A549 (cell line): Measurements from ENCODE around the gene GNPDA2. TPM values are rescaled to one million over a fixed set of nuclear protein-coding genes. Genes with fewer than 3 reads are reported as not detected.
A peak's percentile ranks its signal among the peaks of the same experiment; 100 is the strongest.

ENCODE experiments used
- ATAC-seq, 2 experiments: fragments of 200-7000 bp in 1 of 2; fragments of >200 bp in 1 of 2; cut with Nextera tagmentation in 1 of 2; cut with Tn5 transposase in 1 of 2; 3 replicates each; pipeline versions ENCODE4 v1.8.0 to v1.9.1; 2018 to 2020; ENCODE audit warnings: mild to moderate bottlenecking in 1 of 2, moderate library complexity in 1 of 2
- CTCF ChIA-PET: fragments of 300-600 bp; sonication (Branson Sonifier 250); formaldehyde crosslinking; extraction: SDS; loops from one replicate; lab custom pipeline; 2021; ENCODE audit warnings: antibody characterized with exemption, inconsistent platforms; lab: Yijun Ruan, JAX
- POLR2A ChIA-PET: fragments of 350-600 bp; formaldehyde crosslinking; extraction: SDS; loops from one replicate; lab custom pipeline; 2021; ENCODE audit warnings: antibody characterized with exemption, inconsistent platforms; lab: Yijun Ruan, JAX
- DNase-seq, 2 experiments: peaks; one replicate each; pipeline versions ENCODE4 v3.0.0 to v3.0.0-alpha.2; 2011 to 2016; ENCODE audit warnings: low read depth in 1 of 2, low spot score in 1 of 2
- FAIRE-seq: peaks from 2 replicates; lab custom pipeline; 2011; peaks lifted over from hg19 to GRCh38; lab: Jason Lieb, UNC
- H3K27ac ChIP-seq, 2 experiments: fragments of >200 bp; sonication (Bioruptor Twin); formaldehyde crosslinking; 3 replicates each; pipeline ENCODE4 v1.5.1; 2016 to 2017
- H3K4me1 ChIP-seq: fragments of >200 bp; sonication (Bioruptor Twin); formaldehyde crosslinking; 3 replicates; pipeline ENCODE4 v1.6.1; 2016
- H3K4me2 ChIP-seq: fragments of >200 bp; sonication (Bioruptor Twin); formaldehyde crosslinking; 3 replicates; pipeline ENCODE4 v1.6.1; 2016
- H3K4me3 ChIP-seq: fragments of >200 bp; sonication (Bioruptor Twin); formaldehyde crosslinking; 3 replicates; pipeline ENCODE4 v1.5.1; 2016
- H3K9me3 ChIP-seq: fragments of >200 bp; sonication (Bioruptor Twin); formaldehyde crosslinking; 3 replicates; pipeline ENCODE4 v1.6.1; 2016
- BHLHE40 ChIP-seq: IDR thresholded peaks from 2 replicates; pipeline ENCODE4 v1.6.1; 2012; ENCODE audit warnings: low read depth, low read length, inconsistent platforms
- EHMT2 ChIP-seq: fragments of 200-600 bp; sonication (generic); IDR thresholded peaks from 2 replicates; pipeline ENCODE4 v1.6.1; 2016; ENCODE audit warnings: antibody characterized with exemption, low read depth, mild to moderate bottlenecking, moderate library complexity
- FOSB ChIP-seq: fragments of 250-450 bp; sonication (Bioruptor Pico); IDR thresholded peaks from 2 replicates; pipeline ENCODE4 v1.5.0; 2020; ENCODE audit warnings: mild to moderate bottlenecking, moderate library complexity
- HOXA7 ChIP-seq: fragments of 250-450 bp; sonication (Bioruptor Pico); IDR thresholded peaks from 2 replicates; pipeline ENCODE4 v1.5.0; 2020; ENCODE audit warnings: mild to moderate bottlenecking, moderate library complexity
- JUNB ChIP-seq: fragments of >200 bp; sonication (Bioruptor Twin); formaldehyde crosslinking; IDR thresholded peaks from 2 replicates; pipeline ENCODE4 v1.6.1; 2016
- KDM1A ChIP-seq: fragments of 200-600 bp; sonication (generic); IDR thresholded peaks from 2 replicates; pipeline ENCODE4 v1.6.1; 2016; ENCODE audit warnings: low read depth, mild to moderate bottlenecking
- MAFK ChIP-seq: fragments of 450-650 bp; IDR thresholded peaks from 2 replicates; pipeline ENCODE4 v1.6.1; 2014; ENCODE audit not compliant: partially characterized antibody
- NFE2L2 ChIP-seq: fragments of 150-350 bp; conservative IDR thresholded peaks from 2 replicates; pipeline ENCODE4 v1.6.1; 2014; ENCODE audit warnings: low read length
- NPAS2 ChIP-seq: fragments of 250-450 bp; sonication (Bioruptor Pico); IDR thresholded peaks from 2 replicates; pipeline ENCODE4 v1.8.0; 2022; ENCODE audit warnings: mild to moderate bottlenecking, moderate library complexity, borderline replicate concordance
- NR3C1 ChIP-seq: fragments of >200 bp; sonication (Bioruptor Twin); formaldehyde crosslinking; IDR thresholded peaks from 3 replicates; pipeline ENCODE4 v1.6.1; 2017
- POLR2A ChIP-seq: IDR thresholded peaks from 2 replicates; pipeline ENCODE4 v1.6.1; 2012; ENCODE audit warnings: mild to moderate bottlenecking, low read length
- POLR2AphosphoS2 ChIP-seq: conservative IDR thresholded peaks from 2 replicates; pipeline ENCODE4 v1.6.1; 2012; ENCODE audit warnings: low read length, improper control_type of control experiment, inconsistent platforms
- RAD21 ChIP-seq, 2 experiments: fragments of >200 bp in 1 of 2; sonication (Bioruptor Twin) in 1 of 2; formaldehyde crosslinking in 1 of 2; IDR thresholded peaks in 1 of 2; conservative IDR thresholded peaks in 1 of 2; 2 replicates in 1 of 2; 3 replicates in 1 of 2; pipeline ENCODE4 v1.6.1; 2012 to 2018; ENCODE audit warnings: inconsistent platforms in 1 of 2
- RARB ChIP-seq: fragments of 250-450 bp; sonication (Bioruptor Pico); IDR thresholded peaks from 2 replicates; pipeline ENCODE4 v1.8.0; 2021; ENCODE audit warnings: mild to moderate bottlenecking, moderate library complexity
- RFX5 ChIP-seq: fragments of 450-650 bp; IDR thresholded peaks from 2 replicates; pipeline ENCODE4 v1.7.1; 2014; ENCODE audit warnings: antibody characterized with exemption, mild to moderate bottlenecking, moderate library complexity
- RNF2 ChIP-seq: fragments of 200-600 bp; sonication (generic); IDR thresholded peaks from 2 replicates; pipeline ENCODE4 v1.6.1; 2016; ENCODE audit warnings: low read depth, mild to moderate bottlenecking, antibody characterized with exemption, moderate library complexity, borderline replicate concordance
- SMC3 ChIP-seq: fragments of >200 bp; sonication (Bioruptor Twin); formaldehyde crosslinking; IDR thresholded peaks from 3 replicates; pipeline ENCODE4 v1.6.1; 2018; ENCODE audit warnings: inconsistent platforms
- TP53 ChIP-seq: fragments of 250-450 bp; sonication (Bioruptor Pico); IDR thresholded peaks from 2 replicates; pipeline ENCODE4 v1.5.0; 2021; ENCODE audit warnings: mild to moderate bottlenecking, moderate library complexity
- ZFP36 ChIP-seq: fragments of 450-650 bp; IDR thresholded peaks from 2 replicates; pipeline ENCODE4 v1.6.1; 2014; ENCODE audit warnings: borderline replicate concordance; ENCODE audit not compliant: partially characterized antibody
- WGBS: methylation state at CpG from one replicate; pipeline ENCODE4 v1.1.6; 2017; ENCODE audit errors: missing lambda C conversion rate; 5-methylcytosine and 5-hydroxymethylcytosine counted together
- polyA plus RNA-seq, 4 experiments: library from polyadenylated mRNA; depleted of rRNA in 3 of 4; stranded (reverse); fragments of >200 nt; fragmentation: RNase III in 1 of 4; extraction: RNeasy Plus Mini Kit Qiagen cat#74134 plus additional on column Dnase treatment in 1 of 4; gene quantifications; 2 replicates in 3 of 4; 3 replicates in 1 of 4; pipeline ENCODE4 v1.2.3, GENCODE V29; 2011 to 2017
- TF ChIP-seq, protein P1 (sequence below): fragments of 150-350 bp; IDR thresholded peaks from 2 replicates; pipeline ENCODE4 v1.6.1; 2014; ENCODE audit warnings: low read depth, mild to moderate bottlenecking, low read length
- TF ChIP-seq, protein P2 (sequence below): fragments of 250-450 bp; sonication (Bioruptor Pico); IDR thresholded peaks from 2 replicates; pipeline ENCODE4 v1.5.0; 2021; ENCODE audit warnings: mild to moderate bottlenecking, moderate library complexity, borderline replicate concordance
- TF ChIP-seq, protein P3 (sequence below): fragments of 250-450 bp; sonication (Bioruptor Pico); IDR thresholded peaks from 2 replicates; pipeline ENCODE4 v1.5.0; 2020; ENCODE audit warnings: low read depth, mild to moderate bottlenecking, moderate library complexity
- TF ChIP-seq, protein P4 (sequence below): fragments of 200-600 bp; sonication (generic); IDR thresholded peaks from 2 replicates; pipeline ENCODE4 v1.6.1; 2016; ENCODE audit warnings: antibody characterized with exemption, mild to moderate bottlenecking, moderate library complexity

The GNPDA2 gene
- polyA plus RNA-seq, 2 of the 4 experiments (the other 2 are of a cell fraction), result 12.2 to 19.7 TPM

DNA sequence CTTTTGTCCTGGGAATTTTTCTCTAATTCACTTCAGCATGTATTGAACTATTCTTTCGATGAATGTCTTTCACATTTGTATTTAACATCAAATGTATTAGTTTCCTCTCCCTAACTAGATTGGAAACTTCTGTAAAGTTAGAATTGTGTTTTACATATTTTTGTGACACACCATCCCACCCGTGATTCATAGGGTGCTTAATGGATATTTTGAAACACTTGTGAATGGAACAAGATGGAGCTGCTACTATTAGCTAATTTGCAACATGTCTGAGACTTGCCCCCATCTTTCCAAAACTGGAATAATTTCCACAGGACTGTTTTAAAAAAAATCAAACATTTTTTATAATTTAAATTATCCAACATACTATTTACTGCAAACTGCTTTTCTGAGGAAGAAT is 30.2 kb upstream of the GNPDA2 start (continued):
- TF ChIP-seq RARB, result no peak

DNA sequence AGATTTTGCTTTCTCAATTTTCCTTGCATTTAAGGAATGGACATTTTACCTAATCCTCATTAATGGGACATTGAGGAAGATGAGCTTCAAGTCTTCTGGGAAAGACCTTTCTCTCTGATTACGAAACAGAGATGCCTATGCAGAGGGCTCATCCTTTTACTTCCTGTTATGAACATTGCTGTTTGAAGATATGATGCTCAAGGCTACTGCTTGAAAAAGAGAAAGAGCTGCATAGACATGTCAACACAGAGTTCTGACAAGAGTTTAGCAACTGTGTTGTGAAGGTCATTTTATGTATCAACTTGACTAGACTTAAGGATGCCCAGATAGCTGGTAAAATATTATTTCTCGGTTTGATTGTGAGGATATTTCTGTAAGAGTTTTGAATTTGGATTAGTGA is 13.8 kb upstream of the GNPDA2 start:
- DNase-seq (no peak), FAIRE-seq (no peak), ATAC-seq (no peak)
- 7% methylated on average over 2 of the region's 2 CpGs for WGBS
- no peak for TF ChIP-seq RFX5
- TF ChIP-seq, protein P1, sequence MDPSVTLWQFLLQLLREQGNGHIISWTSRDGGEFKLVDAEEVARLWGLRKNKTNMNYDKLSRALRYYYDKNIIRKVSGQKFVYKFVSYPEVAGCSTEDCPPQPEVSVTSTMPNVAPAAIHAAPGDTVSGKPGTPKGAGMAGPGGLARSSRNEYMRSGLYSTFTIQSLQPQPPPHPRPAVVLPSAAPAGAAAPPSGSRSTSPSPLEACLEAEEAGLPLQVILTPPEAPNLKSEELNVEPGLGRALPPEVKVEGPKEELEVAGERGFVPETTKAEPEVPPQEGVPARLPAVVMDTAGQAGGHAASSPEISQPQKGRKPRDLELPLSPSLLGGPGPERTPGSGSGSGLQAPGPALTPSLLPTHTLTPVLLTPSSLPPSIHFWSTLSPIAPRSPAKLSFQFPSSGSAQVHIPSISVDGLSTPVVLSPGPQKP, result no peak
- TF ChIP-seq POLR2A, result no peak
- TF ChIP-seq RAD21 (conservative IDR thresholded peaks at IDR 0.05 in 1 of 2, IDR thresholded peaks at IDR 0.05 in 1 of 2), result no peak
- TF ChIP-seq, protein P2, sequence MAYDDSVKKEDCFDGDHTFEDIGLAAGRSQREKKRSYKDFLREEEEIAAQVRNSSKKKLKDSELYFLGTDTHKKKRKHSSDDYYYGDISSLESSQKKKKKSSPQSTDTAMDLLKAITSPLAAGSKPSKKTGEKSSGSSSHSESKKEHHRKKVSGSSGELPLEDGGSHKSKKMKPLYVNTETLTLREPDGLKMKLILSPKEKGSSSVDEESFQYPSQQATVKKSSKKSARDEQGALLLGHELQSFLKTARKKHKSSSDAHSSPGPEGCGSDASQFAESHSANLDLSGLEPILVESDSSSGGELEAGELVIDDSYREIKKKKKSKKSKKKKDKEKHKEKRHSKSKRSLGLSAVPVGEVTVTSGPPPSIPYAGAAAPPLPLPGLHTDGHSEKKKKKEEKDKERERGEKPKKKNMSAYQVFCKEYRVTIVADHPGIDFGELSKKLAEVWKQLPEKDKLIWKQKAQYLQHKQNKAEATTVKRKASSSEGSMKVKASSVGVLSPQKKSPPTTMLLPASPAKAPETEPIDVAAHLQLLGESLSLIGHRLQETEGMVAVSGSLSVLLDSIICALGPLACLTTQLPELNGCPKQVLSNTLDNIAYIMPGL, result no peak
- no peak for TF ChIP-seq FOSB (CRISPR knock-in tag)
- no peak for TF ChIP-seq BHLHE40
- TF ChIP-seq NPAS2, result no peak
- TF ChIP-seq KDM1A, result no peak
- TF ChIP-seq, protein P3, sequence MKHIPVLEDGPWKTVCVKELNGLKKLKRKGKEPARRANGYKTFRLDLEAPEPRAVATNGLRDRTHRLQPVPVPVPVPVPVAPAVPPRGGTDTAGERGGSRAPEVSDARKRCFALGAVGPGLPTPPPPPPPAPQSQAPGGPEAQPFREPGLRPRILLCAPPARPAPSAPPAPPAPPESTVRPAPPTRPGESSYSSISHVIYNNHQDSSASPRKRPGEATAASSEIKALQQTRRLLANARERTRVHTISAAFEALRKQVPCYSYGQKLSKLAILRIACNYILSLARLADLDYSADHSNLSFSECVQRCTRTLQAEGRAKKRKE (CRISPR knock-in tag), result no peak
- no peak for TF ChIP-seq MAFK
- TF ChIP-seq SMC3, result no peak
- Histone ChIP-seq H3K4me2 (no peak overlapping the region), H3K9me3 (no peaks in the 10 kb centered on the region), H3K27ac (no peak overlapping the region), H3K4me1 (no peaks in the 10 kb centered on the region), H3K4me3 (no peak overlapping the region)
- ChIA-PET CTCF (no interaction called here), POLR2A (no interaction called here)

DNA sequence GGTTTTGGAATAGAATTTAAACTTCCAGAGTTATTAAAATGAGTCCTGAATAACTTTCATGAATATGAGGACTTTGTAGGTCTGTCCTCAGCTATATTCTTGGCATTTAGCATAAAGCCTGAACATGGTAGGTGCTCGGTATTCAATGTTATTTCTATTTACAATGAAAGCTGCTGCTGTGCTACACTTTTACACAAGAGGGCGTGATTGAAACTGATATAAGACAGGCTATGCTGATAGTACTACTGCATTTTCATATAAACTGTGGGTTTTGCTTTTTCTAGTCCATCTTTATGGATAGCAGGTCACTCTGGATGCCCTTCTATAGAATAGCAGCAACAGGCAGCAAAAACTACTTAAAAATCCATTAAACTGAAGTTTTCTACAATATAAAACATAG is 12.3 kb upstream of the GNPDA2 start:
- FAIRE-seq (no peak), ATAC-seq (0 out of 6 replicates have a peak, but pooled peaks of 1 of the 2 experiments have one; percentile 45), DNase-seq (peak in 1 of 2 experiments; percentile 4)
- WGBS, result 0% methylated on average over 2 of the region's 2 CpGs
- Histone ChIP-seq H3K27ac (no peak overlapping the region), H3K4me2 (no peak overlapping the region), H3K9me3 (no peaks in the 10 kb centered on the region), H3K4me3 (no peak overlapping the region), H3K4me1 (no peaks in the 10 kb centered on the region)
- CTCF ChIA-PET, result no interaction called here
- TF ChIP-seq POLR2AphosphoS2, result no peak
- TF ChIP-seq, protein P2, result no peak
- POLR2A ChIA-PET, result no interaction called here

DNA sequence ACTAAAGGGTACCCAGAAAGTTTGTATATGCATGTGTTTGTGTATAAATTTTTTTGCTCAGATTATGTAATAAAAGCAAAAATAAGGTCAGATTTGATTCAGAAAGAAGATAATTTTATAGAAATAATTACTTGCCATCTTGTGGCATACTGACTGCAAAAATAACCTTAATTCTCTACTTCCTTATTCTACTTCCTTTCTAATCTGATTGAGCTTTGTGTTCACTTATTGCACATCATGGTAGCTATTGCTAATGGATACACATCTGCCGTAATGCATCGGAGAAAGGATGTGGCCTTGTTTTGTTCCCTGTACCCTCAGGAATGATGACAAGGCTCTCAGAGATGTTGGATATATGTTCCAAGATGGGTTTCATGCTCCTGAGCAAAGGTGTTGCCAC is 10.5 kb upstream of the GNPDA2 start:
- FAIRE-seq, result no peak
- H3K4me3 ChIP-seq, result no peak overlapping the region
- ChIA-PET POLR2A (no interaction called here), CTCF (no interaction called here)
- no peak for DNase-seq
- H3K9me3 ChIP-seq, result no peaks in the 10 kb centered on the region
- H3K27ac ChIP-seq, result no peak overlapping the region
- no peak overlapping the region for H3K4me2 ChIP-seq
- no peaks in the 10 kb centered on the region for H3K4me1 ChIP-seq
- WGBS, result 91% methylated on average over 2 of the region's 2 CpGs
- ATAC-seq, result no peak
- TF ChIP-seq RNF2 (no peak), ZFP36 (no peak), EHMT2 (no peak), RFX5 (no peak), HOXA7 (CRISPR knock-in tag) (no peak), NFE2L2 (no peak), TP53 (CRISPR knock-in tag) (no peak), NR3C1 (no peak), JUNB (no peak)
- TF ChIP-seq, protein P4, sequence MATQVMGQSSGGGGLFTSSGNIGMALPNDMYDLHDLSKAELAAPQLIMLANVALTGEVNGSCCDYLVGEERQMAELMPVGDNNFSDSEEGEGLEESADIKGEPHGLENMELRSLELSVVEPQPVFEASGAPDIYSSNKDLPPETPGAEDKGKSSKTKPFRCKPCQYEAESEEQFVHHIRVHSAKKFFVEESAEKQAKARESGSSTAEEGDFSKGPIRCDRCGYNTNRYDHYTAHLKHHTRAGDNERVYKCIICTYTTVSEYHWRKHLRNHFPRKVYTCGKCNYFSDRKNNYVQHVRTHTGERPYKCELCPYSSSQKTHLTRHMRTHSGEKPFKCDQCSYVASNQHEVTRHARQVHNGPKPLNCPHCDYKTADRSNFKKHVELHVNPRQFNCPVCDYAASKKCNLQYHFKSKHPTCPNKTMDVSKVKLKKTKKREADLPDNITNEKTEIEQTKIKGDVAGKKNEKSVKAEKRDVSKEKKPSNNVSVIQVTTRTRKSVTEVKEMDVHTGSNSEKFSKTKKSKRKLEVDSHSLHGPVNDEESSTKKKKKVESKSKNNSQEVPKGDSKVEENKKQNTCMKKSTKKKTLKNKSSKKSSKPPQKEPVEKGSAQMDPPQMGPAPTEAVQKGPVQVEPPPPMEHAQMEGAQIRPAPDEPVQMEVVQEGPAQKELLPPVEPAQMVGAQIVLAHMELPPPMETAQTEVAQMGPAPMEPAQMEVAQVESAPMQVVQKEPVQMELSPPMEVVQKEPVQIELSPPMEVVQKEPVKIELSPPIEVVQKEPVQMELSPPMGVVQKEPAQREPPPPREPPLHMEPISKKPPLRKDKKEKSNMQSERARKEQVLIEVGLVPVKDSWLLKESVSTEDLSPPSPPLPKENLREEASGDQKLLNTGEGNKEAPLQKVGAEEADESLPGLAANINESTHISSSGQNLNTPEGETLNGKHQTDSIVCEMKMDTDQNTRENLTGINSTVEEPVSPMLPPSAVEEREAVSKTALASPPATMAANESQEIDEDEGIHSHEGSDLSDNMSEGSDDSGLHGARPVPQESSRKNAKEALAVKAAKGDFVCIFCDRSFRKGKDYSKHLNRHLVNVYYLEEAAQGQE, result no peak
- TF ChIP-seq, protein P1, result no peak
